ENCODE results near the gene FGFBP2. TPM values are rescaled to one million over a fixed set of nuclear protein-coding genes. Genes with fewer than 3 reads are reported as not detected.
A peak's percentile ranks its signal among the peaks of the same experiment; 100 is the strongest.

The FGFBP2 gene
- total RNA-seq, 2 experiments from 2014 or later = 2.5 to 3.2 TPM

- CTCF ChIA-PET = interaction anchor here (0.6 to 1.7 kb wide), 4 partner anchors 10 to 108 kb away, joined by 3 to 6 read pairs (median 5); no protein-coding TSS in a partner anchor
- ATAC-seq = peak; percentile 19
These were observed 27.8 kb upstream of the FGFBP2 start for GRCh38 chr4:15990570-15991285.

DNA sequence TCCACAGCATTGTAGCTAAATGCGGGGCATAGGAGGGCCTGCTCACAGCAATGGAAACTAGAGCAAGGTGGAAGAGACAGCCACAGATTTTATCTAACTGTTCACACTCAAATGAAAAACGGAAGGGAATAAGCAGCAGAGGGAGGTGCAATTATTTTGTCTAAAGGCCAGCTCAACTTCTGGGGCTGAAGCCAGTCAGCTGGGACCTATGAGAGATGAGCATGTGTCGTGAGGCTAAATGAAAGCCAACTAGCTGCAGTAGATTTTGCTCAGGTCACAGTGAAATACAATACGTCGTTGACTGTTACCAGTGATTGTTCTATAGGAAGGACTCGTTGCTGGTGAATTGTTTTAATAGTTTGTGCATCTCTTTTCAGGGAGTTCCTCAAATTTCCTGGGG lies 26.4 kb upstream of the FGFBP2 start:
- no peaks in the 10 kb centered on the region for H3K9me3 Mint-ChIP-seq (ENCODE audit: low read depth)
- no peak overlapping the region for H3K27ac Mint-ChIP-seq
- ChIA-PET CTCF (interaction anchor here (1.1 to 1.7 kb wide), 3 partner anchors 12 to 107 kb away, joined by 3 to 9 read pairs (median 6); no protein-coding TSS in a partner anchor), POLR2A (no interaction called here)
- ATAC-seq (no peak), DNase-seq (no peak)
- no peak overlapping the region for H3K4me3 Mint-ChIP-seq
- intact Hi-C loops (cut with DNase I, micrococcal nuclease) = no loop called here
- peaks cover 6% of the 10 kb centered on the region for H3K27me3 Mint-ChIP-seq
- H3K36me3 Mint-ChIP-seq (ENCODE audit: low read depth) = no peaks in the 10 kb centered on the region
- no peaks in the 10 kb centered on the region for H3K4me1 Mint-ChIP-seq

More at GRCh38 chr4:15990570-15991285, 27.8 kb upstream of the FGFBP2 start:
- POLR2A ChIA-PET = no interaction called here
- Mint-ChIP-seq H3K27ac (no peak overlapping the region), H3K9me3 (ENCODE audit: low read depth) (no peaks in the 10 kb centered on the region), H3K36me3 (ENCODE audit: low read depth) (no peaks in the 10 kb centered on the region), H3K27me3 (peaks cover 8% of the 10 kb centered on the region), H3K4me3 (no peak overlapping the region), H3K4me1 (no peaks in the 10 kb centered on the region)
- no peak for DNase-seq
- intact Hi-C loops (cut with DNase I, micrococcal nuclease) = no loop called here

GRCh38 chr4:15988222-15988621 lies 25.2 kb upstream of the FGFBP2 start:
- DNase-seq (no peak), ATAC-seq (no peak)
- ChIA-PET POLR2A (no interaction called here), CTCF (interaction anchor here (1.1 to 1.7 kb wide), 2 partner anchors 13 to 20 kb away, joined by 3 to 9 read pairs; no protein-coding TSS in a partner anchor)
- Mint-ChIP-seq H3K36me3 (ENCODE audit: low read depth) (no peaks in the 10 kb centered on the region), H3K4me1 (no peaks in the 10 kb centered on the region), H3K9me3 (ENCODE audit: low read depth) (no peaks in the 10 kb centered on the region), H3K27me3 (peaks cover 6% of the 10 kb centered on the region), H3K4me3 (no peak overlapping the region), H3K27ac (no peak overlapping the region)
- intact Hi-C loops (cut with DNase I, micrococcal nuclease) = no loop called here

DNA sequence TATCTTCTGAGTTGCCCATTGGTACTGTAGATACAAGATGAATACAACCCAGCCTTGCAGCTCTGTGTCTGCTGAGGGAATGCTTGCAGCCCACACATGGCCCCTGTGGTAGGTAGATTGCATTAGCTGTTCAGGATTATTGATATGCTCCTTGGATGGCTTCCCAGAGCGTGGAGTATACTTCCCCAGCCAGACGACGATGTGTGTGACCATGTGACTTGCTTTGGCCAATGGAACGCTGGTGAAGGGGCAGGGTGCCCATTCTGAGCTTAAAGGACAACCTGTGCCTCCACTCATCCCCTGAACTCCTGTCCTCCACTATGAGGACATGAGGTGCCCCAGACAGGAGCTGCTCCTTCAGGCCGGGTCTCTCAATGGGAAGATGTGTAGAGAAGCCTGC lies 23.9 kb upstream of the FGFBP2 start:
- ATAC-seq (no peak), DNase-seq (no peak)
- Mint-ChIP-seq H3K9me3 (ENCODE audit: low read depth) (no peaks in the 10 kb centered on the region), H3K27ac (no peak overlapping the region), H3K36me3 (ENCODE audit: low read depth) (no peaks in the 10 kb centered on the region), H3K4me3 (no peak overlapping the region), H3K27me3 (peaks cover 4% of the 10 kb centered on the region), H3K4me1 (no peaks in the 10 kb centered on the region)
- intact Hi-C loops (cut with DNase I, micrococcal nuclease) = no loop called here
- POLR2A ChIA-PET = interaction anchor here (0.5 kb wide), 1 partner anchor 10 kb away, joined by 3 read pairs; no protein-coding TSS in a partner anchor
- CTCF ChIA-PET = interaction anchor here (0.6 to 1.3 kb wide), 2 partner anchors 106 to 179 kb away, joined by 4 to 5 read pairs; no protein-coding TSS in a partner anchor

GRCh38 chr4:15983610-15984009 lies 20.6 kb upstream of the FGFBP2 start:
- no peak overlapping the region for H3K4me3 Mint-ChIP-seq
- H3K4me1 Mint-ChIP-seq = no peaks in the 10 kb centered on the region
- no peaks in the 10 kb centered on the region for H3K9me3 Mint-ChIP-seq (ENCODE audit: low read depth)
- ATAC-seq (no peak), DNase-seq (no peak)
- no peak overlapping the region for H3K27ac Mint-ChIP-seq
- H3K36me3 Mint-ChIP-seq (ENCODE audit: low read depth) = no peaks in the 10 kb centered on the region
- H3K27me3 Mint-ChIP-seq = peaks cover 3% of the 10 kb centered on the region
- CTCF ChIA-PET = interaction anchor here (1.2 kb wide), 1 partner anchor 18 kb away, joined by 3 read pairs; no protein-coding TSS in a partner anchor
- intact Hi-C loops (cut with DNase I, micrococcal nuclease) = no loop called here
- POLR2A ChIA-PET = no interaction called here

DNA sequence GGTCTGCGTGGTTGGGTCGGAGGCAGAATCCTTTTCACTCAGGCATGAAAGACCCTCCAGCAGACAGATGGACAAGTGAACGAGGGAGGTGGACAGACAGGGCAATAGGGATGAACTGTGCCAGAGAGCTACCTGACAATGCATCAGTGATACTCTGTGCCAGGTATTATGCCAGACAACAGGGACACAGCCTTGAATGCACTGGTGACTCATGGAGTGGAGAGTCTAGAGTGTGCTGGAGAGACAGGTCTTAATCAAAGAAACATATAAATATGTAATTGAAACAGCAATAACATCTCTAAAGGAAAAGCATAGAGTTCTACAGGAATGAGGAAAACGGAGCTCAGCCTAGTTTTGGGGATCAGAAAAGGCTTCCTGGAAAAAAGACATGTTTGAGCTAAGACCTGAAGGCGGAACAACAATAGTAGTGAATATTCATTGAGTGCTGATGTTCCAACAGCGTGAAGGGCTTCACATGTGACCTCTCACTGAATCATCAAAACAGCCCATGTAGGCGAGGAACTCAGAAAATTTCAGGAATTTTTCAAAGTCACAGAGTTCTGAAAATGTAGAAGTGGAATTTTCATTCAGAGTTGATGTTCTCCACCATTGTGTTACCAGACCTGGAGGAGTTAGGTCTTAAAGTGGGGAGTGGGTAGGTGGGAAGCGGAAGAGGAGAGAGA lies 20.0 kb upstream of the FGFBP2 start:
- H3K27ac Mint-ChIP-seq = no peak overlapping the region
- no peak for DNase-seq
- no peak overlapping the region for H3K4me3 Mint-ChIP-seq
- peaks cover 3% of the 10 kb centered on the region for H3K27me3 Mint-ChIP-seq
- H3K36me3 Mint-ChIP-seq (ENCODE audit: low read depth) = no peaks in the 10 kb centered on the region
- intact Hi-C loops (cut with DNase I, micrococcal nuclease) = no loop called here
- no peaks in the 10 kb centered on the region for H3K4me1 Mint-ChIP-seq
- ATAC-seq = no peak
- no peaks in the 10 kb centered on the region for H3K9me3 Mint-ChIP-seq (ENCODE audit: low read depth)
- ChIA-PET POLR2A (no interaction called here), CTCF (interaction anchor here (1.1 kb wide), 1 partner anchor 18 kb away, joined by 7 read pairs; no protein-coding TSS in a partner anchor)

DNA sequence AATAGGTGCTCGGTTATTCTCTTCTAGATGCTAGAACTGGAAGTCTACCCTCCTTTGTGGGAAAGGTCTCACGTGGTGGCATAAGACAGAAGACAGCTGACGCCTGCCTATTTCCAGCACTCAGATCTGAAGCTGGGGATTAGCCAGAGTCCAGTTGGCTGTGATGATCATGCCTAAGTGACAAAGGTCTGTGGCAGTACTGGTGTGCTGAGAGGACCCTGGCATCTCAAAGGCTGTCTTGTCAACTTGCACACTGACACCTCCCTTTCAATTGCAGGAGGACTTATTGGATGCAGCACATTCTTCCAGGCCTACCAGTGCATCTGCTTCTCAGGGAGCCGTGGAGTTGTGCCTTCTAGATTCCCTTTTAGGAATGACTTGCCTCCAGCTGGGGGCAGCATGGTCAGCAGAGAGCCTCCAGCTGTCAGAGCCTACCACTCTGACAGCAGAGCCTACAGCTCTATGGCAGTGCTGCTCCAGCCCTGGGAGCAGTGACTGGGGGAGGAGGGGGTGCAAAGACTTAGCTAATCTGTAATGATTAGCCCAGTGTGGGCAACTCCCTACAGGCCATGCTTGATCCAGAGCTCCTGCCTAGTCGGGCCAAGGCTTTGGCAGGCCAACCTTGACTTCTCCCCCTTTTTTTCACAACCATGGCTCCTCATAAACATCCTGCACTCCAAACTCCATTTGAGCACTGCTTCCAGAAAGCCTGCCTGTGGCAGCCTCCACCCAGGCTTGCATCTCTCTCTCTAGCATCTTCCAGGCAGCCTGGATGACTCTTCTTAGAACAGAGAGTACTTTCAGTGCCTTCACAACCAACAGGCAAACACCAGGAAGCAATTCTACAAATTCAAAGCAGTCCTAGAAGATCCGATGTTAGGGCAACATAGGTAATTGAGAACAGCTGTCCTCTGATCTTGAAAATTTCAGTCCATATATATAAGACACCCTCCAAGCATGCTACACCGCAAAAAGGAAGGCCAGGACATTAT lies 13.8 kb upstream of the FGFBP2 start:
- DNase-seq = no peak
- CTCF ChIA-PET = interaction anchor here (0.6 to 1.5 kb wide), 4 partner anchors 94 to 171 kb away, joined by 4 to 9 read pairs (median 4); no protein-coding TSS in a partner anchor

GRCh38 chr4:15971068-15971801 lies 8.3 kb upstream of the FGFBP2 start:
- DNase-seq (no peak), ATAC-seq (no peak)
- H3K27me3 Mint-ChIP-seq = peaks cover 3% of the 10 kb centered on the region
- H3K4me1 Mint-ChIP-seq = no peaks in the 10 kb centered on the region
- no peaks in the 10 kb centered on the region for H3K9me3 Mint-ChIP-seq (ENCODE audit: low read depth)
- no peak overlapping the region for H3K27ac Mint-ChIP-seq
- CTCF ChIA-PET = no interaction called here
- POLR2A ChIA-PET = no interaction called here
- intact Hi-C loops (cut with DNase I, micrococcal nuclease) = no loop called here
- H3K4me3 Mint-ChIP-seq = no peak overlapping the region
- no peaks in the 10 kb centered on the region for H3K36me3 Mint-ChIP-seq (ENCODE audit: low read depth)

More for the DNA sequence above, 13.8 kb upstream of the FGFBP2 start:
- no peaks in the 10 kb centered on the region for H3K9me3 Mint-ChIP-seq (ENCODE audit: low read depth)
- no peaks in the 10 kb centered on the region for H3K36me3 Mint-ChIP-seq (ENCODE audit: low read depth)
- no peak overlapping the region for H3K4me3 Mint-ChIP-seq
- no peak for ATAC-seq
- peaks cover 3% of the 10 kb centered on the region for H3K27me3 Mint-ChIP-seq
- POLR2A ChIA-PET = interaction anchor here (0.6 kb wide), 1 partner anchor 457 kb away, joined by 3 read pairs; no protein-coding TSS in a partner anchor
- H3K27ac Mint-ChIP-seq = no peak overlapping the region
- intact Hi-C loops (cut with DNase I, micrococcal nuclease) = no loop called here
- no peaks in the 10 kb centered on the region for H3K4me1 Mint-ChIP-seq

- Mint-ChIP-seq H3K4me1 (peaks cover 4% of the 10 kb centered on the region), H3K36me3 (ENCODE audit: low read depth) (no peaks in the 10 kb centered on the region), H3K27me3 (peaks cover 3% of the 10 kb centered on the region), H3K27ac (no peak overlapping the region), H3K4me3 (no peak overlapping the region), H3K9me3 (ENCODE audit: low read depth) (no peaks in the 10 kb centered on the region)
- intact Hi-C loops (cut with DNase I, micrococcal nuclease) = no loop called here
- DNase-seq (no peak), ATAC-seq (no peak)
- ChIA-PET CTCF (interaction anchor here (1.3 kb wide), 1 partner anchor 85 kb away, joined by 5 read pairs; no protein-coding TSS in a partner anchor), POLR2A (no interaction called here)
These were observed 5.8 kb upstream of the FGFBP2 start for GRCh38 chr4:15968551-15969300.

DNA sequence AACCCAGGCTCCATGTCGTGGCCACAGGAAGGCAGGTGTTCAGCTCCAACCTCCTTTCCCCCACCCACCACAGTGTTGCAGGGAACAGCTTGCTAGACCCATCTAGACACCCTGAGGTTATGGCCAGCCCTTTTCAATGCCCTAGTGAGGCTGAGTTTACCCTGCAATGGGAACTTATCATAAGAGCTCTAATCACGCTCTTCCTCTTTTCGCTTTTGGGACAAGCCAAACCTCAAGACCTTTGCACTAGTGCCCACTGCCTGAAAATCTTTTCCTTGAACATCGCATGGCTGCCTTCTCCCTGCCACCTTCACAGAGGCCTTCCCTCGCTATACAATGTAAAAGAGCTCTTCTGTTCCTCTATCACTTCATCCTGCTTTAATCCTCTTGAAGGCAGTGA lies 2.4 kb upstream of the FGFBP2 start:
- POLR2A ChIA-PET = interaction anchor here (0.6 kb wide), 1 partner anchor 186 kb away, joined by 3 read pairs; no protein-coding TSS in a partner anchor
- H3K27ac Mint-ChIP-seq = no peak overlapping the region
- no peak for DNase-seq
- intact Hi-C loops (cut with DNase I, micrococcal nuclease) = no loop called here
- H3K4me3 Mint-ChIP-seq = no peak overlapping the region
- no peaks in the 10 kb centered on the region for H3K9me3 Mint-ChIP-seq (ENCODE audit: low read depth)
- H3K36me3 Mint-ChIP-seq (ENCODE audit: low read depth) = no peaks in the 10 kb centered on the region
- H3K27me3 Mint-ChIP-seq = peaks cover 3% of the 10 kb centered on the region
- H3K4me1 Mint-ChIP-seq = peaks cover 21% of the 10 kb centered on the region
- ATAC-seq = no peak
- CTCF ChIA-PET = interaction anchor here (1.3 to 1.5 kb wide), 3 partner anchors 31 to 299 kb away, joined by 3 to 6 read pairs (median 5); no protein-coding TSS in a partner anchor

All from activated CD4-positive, alpha-beta T cell treated with anti-CD3 and anti-CD28 coated beads for 36 hours (primary cell).